Measurements from ENCODE around the gene NBEA.
"Not testable (repeated sequence)": the region's sequence is repeated elsewhere in the genome, so short reads cannot be mapped to it uniquely, and the experiment has no call there.

Gene NBEA

DNA sequence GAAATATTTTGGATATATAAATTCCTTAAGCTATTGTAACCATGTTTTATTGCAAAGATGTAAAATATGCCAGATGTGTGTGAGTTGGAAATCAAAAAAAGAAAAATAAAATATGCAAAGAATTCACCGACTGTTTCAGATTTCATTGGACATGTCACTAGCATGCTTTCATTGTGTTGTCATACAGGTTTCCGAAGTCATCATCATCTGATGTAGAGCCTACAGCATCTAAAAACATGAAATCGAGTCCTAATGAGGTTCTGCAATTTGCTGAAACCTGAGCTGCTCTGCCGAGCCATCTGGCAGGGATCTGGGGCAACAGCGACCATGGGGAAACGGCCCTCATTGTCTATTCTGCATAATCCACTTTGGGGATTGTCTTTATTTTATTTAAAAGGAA lies 730.5 kb downstream of the NBEA start:
- TF ChIP-seq, protein P1, sequence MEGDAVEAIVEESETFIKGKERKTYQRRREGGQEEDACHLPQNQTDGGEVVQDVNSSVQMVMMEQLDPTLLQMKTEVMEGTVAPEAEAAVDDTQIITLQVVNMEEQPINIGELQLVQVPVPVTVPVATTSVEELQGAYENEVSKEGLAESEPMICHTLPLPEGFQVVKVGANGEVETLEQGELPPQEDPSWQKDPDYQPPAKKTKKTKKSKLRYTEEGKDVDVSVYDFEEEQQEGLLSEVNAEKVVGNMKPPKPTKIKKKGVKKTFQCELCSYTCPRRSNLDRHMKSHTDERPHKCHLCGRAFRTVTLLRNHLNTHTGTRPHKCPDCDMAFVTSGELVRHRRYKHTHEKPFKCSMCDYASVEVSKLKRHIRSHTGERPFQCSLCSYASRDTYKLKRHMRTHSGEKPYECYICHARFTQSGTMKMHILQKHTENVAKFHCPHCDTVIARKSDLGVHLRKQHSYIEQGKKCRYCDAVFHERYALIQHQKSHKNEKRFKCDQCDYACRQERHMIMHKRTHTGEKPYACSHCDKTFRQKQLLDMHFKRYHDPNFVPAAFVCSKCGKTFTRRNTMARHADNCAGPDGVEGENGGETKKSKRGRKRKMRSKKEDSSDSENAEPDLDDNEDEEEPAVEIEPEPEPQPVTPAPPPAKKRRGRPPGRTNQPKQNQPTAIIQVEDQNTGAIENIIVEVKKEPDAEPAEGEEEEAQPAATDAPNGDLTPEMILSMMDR (IDR thresholded peaks at IDR 0.05; ENCODE audit: extremely low read depth, missing control alignments), result no peak
- DNase-seq (ENCODE audit: low spot score), result no peak

DNA sequence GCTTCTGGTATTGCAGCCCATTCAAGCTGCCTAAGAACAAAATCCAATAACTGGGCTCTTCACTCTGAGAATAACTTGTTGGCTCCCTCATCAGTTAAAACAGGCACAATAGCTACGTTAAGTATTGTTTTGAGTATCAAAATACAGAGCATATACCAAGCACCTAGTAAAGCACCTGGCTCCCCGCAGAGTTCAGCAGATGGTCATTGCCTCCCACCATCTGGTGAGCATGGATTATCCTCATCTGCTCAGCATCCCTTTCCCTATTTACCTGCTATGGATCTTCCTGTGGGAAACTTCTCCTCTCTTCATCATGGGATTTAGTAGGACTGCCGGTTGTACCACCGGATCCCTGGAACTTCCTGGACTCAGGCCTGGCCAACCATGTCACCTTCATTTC lies 733.6 kb downstream of the NBEA start:
- no peak for DNase-seq (ENCODE audit: low spot score)
- TF ChIP-seq, protein P1 (IDR thresholded peaks at IDR 0.05; ENCODE audit: extremely low read depth, missing control alignments), result no peak

DNA sequence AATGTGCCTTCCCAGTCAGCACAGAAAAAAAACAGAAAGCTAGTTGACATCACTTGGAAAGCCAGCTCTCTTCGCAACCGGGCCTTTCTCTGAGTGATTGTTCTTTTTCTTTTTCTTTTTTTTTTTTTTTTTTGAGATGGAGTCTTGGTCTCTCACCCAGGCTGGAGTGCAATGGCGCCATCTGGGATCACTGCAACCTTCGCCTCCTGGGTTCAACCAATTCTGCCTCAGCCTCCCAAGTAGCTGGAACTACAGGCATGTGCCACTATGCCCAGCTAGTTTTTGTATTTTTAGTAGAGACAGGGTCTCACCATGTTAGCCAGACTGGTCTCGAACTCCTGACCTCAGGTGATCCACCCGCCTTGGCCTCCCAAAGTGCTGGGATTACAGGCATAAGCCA lies 735.8 kb downstream of the NBEA start:
- DNase-seq (ENCODE audit: low spot score), result not testable (repeated sequence)

DNA sequence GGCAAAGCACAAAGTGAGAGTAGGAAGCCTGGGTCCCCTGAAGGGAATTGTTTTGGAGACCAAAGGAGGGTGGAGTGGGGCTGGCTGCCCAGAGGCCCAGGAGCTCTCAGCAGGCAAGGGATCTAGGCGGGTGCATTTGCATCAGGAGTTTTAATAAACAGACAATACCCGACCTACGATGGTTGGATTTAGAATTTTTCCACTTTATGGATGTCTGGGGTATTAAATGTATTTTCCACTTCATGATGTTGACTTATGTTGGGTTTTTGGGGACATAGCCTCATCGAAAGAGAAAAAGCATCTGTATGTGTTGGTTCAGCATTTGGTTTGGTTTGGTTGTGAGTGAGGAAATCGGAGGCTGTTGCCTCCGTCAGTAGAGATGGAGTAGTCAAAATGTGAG lies 739.6 kb downstream of the NBEA start:
- TF ChIP-seq, protein P1 (IDR thresholded peaks at IDR 0.05; ENCODE audit: extremely low read depth, missing control alignments), result no peak
- DNase-seq (ENCODE audit: low spot score), result no peak

DNA sequence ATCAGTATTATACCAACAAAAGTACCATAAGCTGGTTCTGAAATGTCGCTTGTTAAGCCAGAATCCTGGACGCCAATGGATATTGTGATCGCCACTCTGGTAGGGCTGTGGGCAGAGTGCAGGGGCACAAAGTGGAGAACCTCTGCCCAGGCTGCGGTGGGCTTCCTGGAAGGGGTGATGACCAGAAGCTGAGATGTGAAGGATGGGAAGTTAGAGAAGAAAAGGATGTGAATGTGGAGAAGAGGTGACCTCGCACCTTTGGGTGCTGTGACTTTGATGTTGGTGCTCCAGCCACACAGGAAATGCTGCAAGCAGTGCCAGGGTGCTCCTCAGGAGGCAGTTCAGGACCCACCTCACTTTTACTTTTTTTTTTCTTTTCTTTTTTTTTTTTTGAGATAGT lies 742.4 kb downstream of the NBEA start:
- no peak for DNase-seq (ENCODE audit: low spot score)
- TF ChIP-seq, protein P1 (IDR thresholded peaks at IDR 0.05; ENCODE audit: extremely low read depth, missing control alignments), result no peak

DNA sequence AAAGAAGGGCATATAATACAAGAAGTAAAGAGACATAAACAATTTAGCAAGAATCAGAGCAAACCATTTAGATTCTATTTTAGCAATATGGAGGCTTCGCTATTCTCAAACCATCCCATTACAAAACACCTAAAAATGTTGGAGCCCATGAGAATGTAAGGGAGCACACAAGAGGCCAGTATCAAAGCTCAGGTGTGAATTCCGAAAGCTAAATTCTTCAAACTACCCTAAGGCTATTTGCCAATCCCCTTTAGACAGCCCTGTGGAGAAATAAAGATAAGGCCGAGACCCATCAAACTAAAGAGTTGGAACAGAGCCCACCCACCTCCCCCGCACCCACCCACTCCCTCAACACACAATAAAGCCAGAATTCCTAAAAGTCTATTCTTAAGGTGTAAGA lies 745.3 kb downstream of the NBEA start:
- no peak for DNase-seq (ENCODE audit: low spot score)
- TF ChIP-seq, protein P1 (IDR thresholded peaks at IDR 0.05; ENCODE audit: extremely low read depth, missing control alignments), result no peak

DNA sequence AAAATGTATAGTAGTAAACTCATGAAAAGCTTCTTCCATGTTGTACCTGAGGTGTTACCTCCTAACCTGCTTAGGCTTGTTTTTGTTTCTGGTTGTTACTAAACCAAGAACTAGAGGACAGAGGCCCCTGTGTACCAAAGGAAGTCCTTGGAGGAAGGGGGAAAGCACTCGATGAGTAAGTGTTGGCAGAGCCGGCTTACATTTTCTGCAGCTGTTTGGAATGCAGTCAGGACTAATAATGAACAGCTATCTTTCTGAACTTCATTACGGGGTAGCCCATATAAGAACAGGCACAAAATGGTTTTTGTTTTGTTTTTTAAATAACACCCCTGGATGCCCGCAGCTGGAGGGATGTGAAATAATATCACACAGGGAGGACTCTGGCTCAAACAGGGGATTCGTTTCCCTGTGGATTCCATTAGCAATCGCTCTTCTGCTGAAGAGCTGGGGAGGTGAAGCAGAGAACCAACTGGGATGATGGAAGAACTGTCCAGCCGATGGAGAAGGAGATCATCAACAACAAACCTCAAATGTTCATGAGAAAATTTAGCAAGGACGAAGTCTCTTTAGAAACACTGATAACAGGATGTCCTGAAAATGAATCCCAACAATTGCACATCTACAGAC lies 748.6 kb downstream of the NBEA start:
- TF ChIP-seq, protein P1 (IDR thresholded peaks at IDR 0.05; ENCODE audit: extremely low read depth, missing control alignments), result no peak
- DNase-seq (ENCODE audit: low spot score), result no peak

DNA sequence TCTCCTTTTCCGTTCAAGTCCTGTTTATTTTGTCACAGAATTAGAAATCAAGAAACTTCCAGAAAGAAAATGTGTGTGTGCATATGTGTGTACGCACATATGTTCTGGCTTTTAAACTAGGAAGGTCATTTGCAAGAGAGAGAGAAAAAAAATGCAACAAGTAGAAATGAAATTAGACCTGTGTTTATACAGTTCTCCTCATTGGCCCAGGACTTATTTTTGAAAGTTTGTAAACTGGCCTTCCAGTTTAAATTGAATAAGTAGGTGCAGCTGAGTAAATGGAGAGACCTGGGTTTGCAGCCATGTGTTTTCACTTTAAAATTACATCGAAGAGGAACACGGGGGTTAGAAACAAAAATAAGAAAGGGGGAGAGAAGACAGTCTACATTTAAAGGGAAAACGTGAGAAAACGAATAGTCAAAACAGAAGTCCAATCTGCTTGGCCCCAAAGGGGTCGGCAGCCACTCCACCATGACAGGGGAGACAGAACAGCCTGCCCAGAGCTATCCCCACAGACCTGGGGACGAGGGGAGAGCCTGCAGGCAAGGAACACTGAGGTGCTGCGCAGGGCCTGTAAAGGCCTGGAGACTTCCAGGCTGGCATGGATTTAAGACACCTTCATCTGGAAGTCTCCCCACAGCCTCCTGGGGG lies 751.2 kb downstream of the NBEA start:
- TF ChIP-seq, protein P1 (IDR thresholded peaks at IDR 0.05; ENCODE audit: extremely low read depth, missing control alignments), result no peak
- no peak for DNase-seq (ENCODE audit: low spot score)

Data from GM20000 (cell line).